GM23248 (cell line): ENCODE results near the gene STOML3. TPM values are rescaled to one million over a fixed set of nuclear protein-coding genes. Genes with fewer than 3 reads are reported as not detected.

Source experiments
- DNase-seq: peaks from one replicate; pipeline ENCODE4 v3.0.0-alpha.2; 2015
- H2AFZ ChIP-seq: fragments of 200-600 bp; sonication (generic); 2 replicates; pipeline ENCODE4 v1.6.1; 2016; ENCODE audit warnings: antibody characterized with exemption
- H3F3A ChIP-seq: fragments of 200-600 bp; sonication (generic); 2 replicates; pipeline ENCODE4 v1.6.1; 2016; ENCODE audit warnings: mild to moderate bottlenecking, antibody characterized with exemption, mixed run types; ENCODE audit not compliant: insufficient read depth
- H3K27ac ChIP-seq: fragments of 200-600 bp; sonication (generic); 2 replicates; pipeline ENCODE4 v1.5.1; 2016; ENCODE audit warnings: mild to moderate bottlenecking
- H3K27me3 ChIP-seq: fragments of 200-600 bp; sonication (generic); replicated peaks from 2 replicates; pipeline ENCODE4 v1.6.1; 2016; ENCODE audit warnings: mild to moderate bottlenecking; ENCODE audit not compliant: insufficient read depth
- H3K36me3 ChIP-seq: fragments of 200-600 bp; sonication (generic); 2 replicates; pipeline ENCODE4 v1.6.1; 2016; ENCODE audit warnings: low read depth, mild to moderate bottlenecking
- H3K4me1 ChIP-seq: fragments of 200-600 bp; sonication (generic); 2 replicates; pipeline ENCODE4 v1.6.1; 2016; ENCODE audit warnings: mild to moderate bottlenecking; ENCODE audit not compliant: insufficient read depth
- H3K4me2 ChIP-seq: fragments of 200-600 bp; sonication (generic); one replicate; pipeline ENCODE4 v1.6.1; 2016; ENCODE audit warnings: mild to moderate bottlenecking; ENCODE audit not compliant: unreplicated experiment
- H3K4me3 ChIP-seq: fragments of 200-600 bp; sonication (generic); 2 replicates; pipeline ENCODE4 v1.5.1; 2016; ENCODE audit warnings: mild to moderate bottlenecking
- H3K79me2 ChIP-seq: fragments of 200-600 bp; sonication (generic); 2 replicates; pipeline ENCODE4 v1.6.1; 2016; ENCODE audit warnings: mild to moderate bottlenecking; ENCODE audit not compliant: insufficient read depth
- H3K9ac ChIP-seq: fragments of 200-600 bp; sonication (generic); 2 replicates; pipeline ENCODE4 v1.6.1; 2016; ENCODE audit warnings: mild to moderate bottlenecking
- H3K9me2 ChIP-seq: fragments of 200-600 bp; sonication (generic); 2 replicates; pipeline ENCODE4 v1.6.1; 2016; ENCODE audit warnings: mixed run types, mild to moderate bottlenecking, moderate library complexity; ENCODE audit not compliant: insufficient read depth
- H3K9me3 ChIP-seq: fragments of 200-600 bp; sonication (generic); one replicate; pipeline ENCODE4 v1.6.1; 2017; ENCODE audit warnings: low read depth
- H4K20me1 ChIP-seq: fragments of 200-600 bp; sonication (generic); 2 replicates; pipeline ENCODE4 v1.6.0; 2016; ENCODE audit not compliant: insufficient read depth
- EZH2 ChIP-seq: fragments of 200-600 bp; sonication (generic); IDR thresholded peaks from 2 replicates; pipeline ENCODE4 v1.6.1; 2018; ENCODE audit warnings: antibody characterized with exemption, mild to moderate bottlenecking; ENCODE audit not compliant: insufficient read depth, poor library complexity, severe bottlenecking
- EZH2phosphoT487 ChIP-seq: fragments of 200-600 bp; sonication (generic); IDR thresholded peaks from 2 replicates; pipeline ENCODE4 v1.6.1; 2018; ENCODE audit warnings: antibody characterized with exemption, moderate library complexity, mild to moderate bottlenecking, low read depth; ENCODE audit not compliant: insufficient read depth
- WGBS, 2 experiments: methylation state at CpG; one replicate each; pipeline ENCODE4 v1.1.6; 2015 to 2017; ENCODE audit warnings: low lambda C conversion rate in 2 of 2, low coverage in 1 of 2; ENCODE audit errors: missing lambda C conversion rate in 2 of 2; 5-methylcytosine and 5-hydroxymethylcytosine counted together
- in situ Hi-C: fragments of 300-500 bp; cut with MboI; formaldehyde crosslinking; loops from 2 replicates; pipeline ENCODE4 v1.15.0; 2020
- polyA plus RNA-seq: library from polyadenylated mRNA; unstranded; fragments of >200 nt; fragmentation: Nextera tagmentation; extraction: Ambion mirVana; gene quantifications from 2 replicates; pipeline ENCODE4 v1.2.1, GENCODE V29; 2016
- total RNA-seq: library from RNA; depleted of rRNA; stranded (reverse); fragments of >200 nt; shearing (Covaris generic); gene quantifications from 2 replicates; pipeline ENCODE4 v1.2.3, GENCODE V29; 2014

Gene STOML3
- total and polyA plus RNA-seq, 2 experiments from 2014 or later = not detected

DNA sequence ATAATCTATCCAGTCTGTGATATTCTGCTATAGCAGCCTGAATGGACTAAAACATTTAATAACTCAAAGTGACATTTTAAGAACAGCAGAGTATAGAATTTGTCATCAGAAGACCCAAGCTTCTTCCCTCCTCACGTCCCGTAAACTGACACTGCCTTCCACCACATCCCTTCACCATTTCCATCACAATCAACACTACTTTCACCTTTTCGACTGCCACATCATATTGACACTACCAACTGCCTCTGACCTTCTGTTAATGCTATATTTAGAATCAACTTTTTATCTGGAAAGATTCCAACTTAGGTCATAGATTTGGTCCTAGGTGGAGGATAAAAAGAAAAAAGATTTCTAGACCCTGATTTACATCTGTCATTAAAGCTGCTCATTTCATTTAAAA is 39.6 kb downstream of the STOML3 start:
- H3K9ac ChIP-seq = no peak overlapping the region
- TF ChIP-seq EZH2 (no peak), EZH2phosphoT487 (no peak)
- DNase-seq = no peak
- H3K4me2 ChIP-seq = no peak overlapping the region
- no peaks in the 10 kb centered on the region for H3K9me3 ChIP-seq
- H3K4me1 ChIP-seq = no peaks in the 10 kb centered on the region
- in situ Hi-C loops = no loop called here
- H3K36me3 ChIP-seq = no peaks in the 10 kb centered on the region
- no peak overlapping the region for H3K4me3 ChIP-seq
- H3K27ac ChIP-seq = no peak overlapping the region
- H3K9me2 ChIP-seq = no peaks in the 10 kb centered on the region
- no peaks in the 10 kb centered on the region for H3K79me2 ChIP-seq
- 4 to 5% methylated on average over 3 of the region's 3 CpGs for WGBS, 2 experiments
- H2AFZ ChIP-seq = no peak overlapping the region
- H3F3A ChIP-seq = no peaks in the 10 kb centered on the region
- no peaks in the 10 kb centered on the region for H3K27me3 ChIP-seq
- H4K20me1 ChIP-seq = no peaks in the 10 kb centered on the region

DNA sequence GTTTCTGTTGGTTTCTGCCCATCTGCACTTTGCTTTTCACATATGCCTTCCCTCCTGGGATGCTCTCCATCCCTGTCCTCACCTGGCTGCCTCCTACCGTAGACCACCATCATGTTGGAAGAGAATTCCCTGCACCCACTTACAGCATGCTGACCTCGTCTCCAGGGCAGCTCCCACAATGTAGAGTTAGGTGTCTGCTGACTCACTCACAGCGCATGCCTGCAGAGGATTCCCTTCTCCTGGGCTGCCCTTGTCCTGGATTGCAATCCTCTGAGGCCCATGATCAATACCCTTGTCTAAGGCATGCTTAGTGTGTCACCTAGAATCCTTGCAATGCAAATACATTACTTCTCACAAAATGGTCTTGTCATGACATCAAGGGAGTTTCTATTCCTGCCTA is 43.6 kb downstream of the STOML3 start:
- no peak overlapping the region for H3K27ac ChIP-seq
- no peaks in the 10 kb centered on the region for H3K4me1 ChIP-seq
- no peaks in the 10 kb centered on the region for H3K9me2 ChIP-seq
- TF ChIP-seq EZH2 = no peak
- TF ChIP-seq EZH2phosphoT487 = no peak
- no peak overlapping the region for H3K4me3 ChIP-seq
- H3K4me2 ChIP-seq = no peak overlapping the region
- no peaks in the 10 kb centered on the region for H3F3A ChIP-seq
- WGBS, 2 experiments = 22 to 32% methylated on average over 3 of the region's 3 CpGs
- in situ Hi-C loops = no loop called here
- H3K27me3 ChIP-seq = no peaks in the 10 kb centered on the region
- DNase-seq = no peak
- no peaks in the 10 kb centered on the region for H3K9me3 ChIP-seq
- no peaks in the 10 kb centered on the region for H4K20me1 ChIP-seq
- H3K36me3 ChIP-seq = no peaks in the 10 kb centered on the region
- no peaks in the 10 kb centered on the region for H3K79me2 ChIP-seq
- no peak overlapping the region for H2AFZ ChIP-seq
- no peak overlapping the region for H3K9ac ChIP-seq

DNA sequence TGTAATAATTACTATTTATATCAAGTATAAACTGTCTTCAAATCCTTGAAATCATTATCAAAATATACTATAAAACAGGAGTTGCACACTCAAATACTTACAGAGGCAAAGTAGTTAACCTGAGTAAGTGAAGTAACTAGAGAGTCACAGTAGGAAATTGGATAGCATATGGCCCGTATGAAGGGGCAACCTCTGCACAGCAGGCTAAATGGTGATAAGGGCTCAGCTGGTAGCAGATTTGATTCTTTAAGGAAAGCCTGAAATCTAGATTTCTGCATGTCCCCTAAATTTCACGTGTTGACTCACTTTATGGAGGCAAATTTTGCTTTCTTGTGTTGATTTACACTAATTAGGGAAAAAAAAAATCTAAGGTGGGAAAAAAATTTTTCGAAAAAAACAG is 46.4 kb downstream of the STOML3 start:
- Histone ChIP-seq H4K20me1 (no peaks in the 10 kb centered on the region), H3K4me2 (no peak overlapping the region), H3K9ac (no peak overlapping the region), H3K4me1 (no peaks in the 10 kb centered on the region), H3K27me3 (no peaks in the 10 kb centered on the region), H3K79me2 (no peaks in the 10 kb centered on the region), H2AFZ (no peak overlapping the region), H3K9me3 (no peaks in the 10 kb centered on the region), H3K4me3 (no peak overlapping the region), H3K9me2 (no peaks in the 10 kb centered on the region), H3K36me3 (no peaks in the 10 kb centered on the region), H3F3A (no peaks in the 10 kb centered on the region), H3K27ac (no peak overlapping the region)
- 11 to 12% methylated on average over 3 of the region's 3 CpGs for WGBS, 2 experiments
- no peak for DNase-seq
- TF ChIP-seq EZH2phosphoT487 (no peak), EZH2 (no peak)
- in situ Hi-C loops = no loop called here

DNA sequence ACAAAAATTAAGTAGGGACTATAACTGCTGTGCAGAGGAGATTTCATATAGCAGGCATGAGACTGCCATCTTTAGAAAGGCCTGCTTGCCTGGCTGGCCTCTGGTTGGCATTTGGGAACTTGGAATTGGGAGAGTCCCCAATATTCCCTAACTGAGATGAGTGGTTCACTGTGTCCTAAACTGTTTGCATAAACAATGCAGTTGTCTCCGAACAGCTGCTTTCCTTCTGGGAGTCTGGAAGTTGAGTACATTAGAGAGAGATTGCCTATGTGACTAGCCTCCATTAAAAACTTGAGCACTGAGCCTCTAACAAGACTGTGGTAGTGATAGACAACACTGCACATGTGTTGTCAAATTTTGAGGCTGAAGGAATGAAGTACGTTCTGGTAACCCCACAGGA is 47.4 kb downstream of the STOML3 start:
- no peaks in the 10 kb centered on the region for H3K9me2 ChIP-seq
- no peaks in the 10 kb centered on the region for H3K27me3 ChIP-seq
- H3F3A ChIP-seq = no peaks in the 10 kb centered on the region
- H3K79me2 ChIP-seq = no peaks in the 10 kb centered on the region
- no peaks in the 10 kb centered on the region for H3K9me3 ChIP-seq
- no peak overlapping the region for H3K9ac ChIP-seq
- no peak for DNase-seq
- in situ Hi-C loops = no loop called here
- TF ChIP-seq EZH2 (no peak), EZH2phosphoT487 (no peak)
- no peaks in the 10 kb centered on the region for H3K4me1 ChIP-seq
- no peaks in the 10 kb centered on the region for H4K20me1 ChIP-seq
- H3K36me3 ChIP-seq = no peaks in the 10 kb centered on the region
- WGBS, 2 experiments = 7 to 8% methylated on average over 2 of the region's 2 CpGs
- no peak overlapping the region for H3K4me2 ChIP-seq
- no peak overlapping the region for H2AFZ ChIP-seq
- H3K4me3 ChIP-seq = no peak overlapping the region
- no peak overlapping the region for H3K27ac ChIP-seq

DNA sequence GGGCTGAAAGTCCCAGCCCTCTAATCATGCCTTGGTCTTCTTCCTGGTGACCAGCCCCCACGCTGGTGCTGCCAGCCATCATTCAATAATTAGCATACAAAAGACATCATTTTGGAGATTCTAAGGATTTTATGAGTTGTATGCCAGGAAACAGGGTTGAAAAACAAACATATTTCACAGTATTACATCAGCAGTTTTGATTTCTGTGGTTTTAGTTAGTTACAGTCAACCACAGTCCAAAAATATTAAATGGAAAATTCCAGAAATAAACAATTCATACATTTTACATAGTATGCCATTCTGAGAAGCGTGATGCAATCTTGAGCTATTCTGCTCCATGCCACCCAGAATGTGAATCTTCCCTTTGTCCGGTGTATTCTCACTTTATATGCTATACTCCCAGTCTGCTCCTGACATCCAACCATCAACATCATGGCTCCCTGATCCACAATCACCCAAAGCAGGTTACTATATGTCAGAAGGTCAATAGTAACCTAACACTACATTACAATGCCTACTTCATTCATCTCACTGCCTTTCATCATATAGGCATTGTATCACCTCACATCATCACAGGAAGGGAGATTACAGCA is 49.2 kb downstream of the STOML3 start:
- 17 to 20% methylated on average over 3 of the region's 3 CpGs for WGBS, 2 experiments
- no peaks in the 10 kb centered on the region for H3K36me3 ChIP-seq
- H3F3A ChIP-seq = no peaks in the 10 kb centered on the region
- no peaks in the 10 kb centered on the region for H3K9me2 ChIP-seq
- no peaks in the 10 kb centered on the region for H3K27me3 ChIP-seq
- H2AFZ ChIP-seq = no peak overlapping the region
- H4K20me1 ChIP-seq = no peaks in the 10 kb centered on the region
- in situ Hi-C loops = no loop called here
- H3K9ac ChIP-seq = no peak overlapping the region
- H3K4me3 ChIP-seq = no peak overlapping the region
- TF ChIP-seq EZH2phosphoT487 (no peak), EZH2 (no peak)
- H3K79me2 ChIP-seq = no peaks in the 10 kb centered on the region
- H3K4me1 ChIP-seq = no peaks in the 10 kb centered on the region
- H3K9me3 ChIP-seq = no peaks in the 10 kb centered on the region
- DNase-seq = no peak
- H3K27ac ChIP-seq = no peak overlapping the region
- H3K4me2 ChIP-seq = no peak overlapping the region
